Central memory CD4-positive, alpha-beta T cell (primary cell): ENCODE data around the gene SKAP1.

Experiments
- DNase-seq: peaks from one replicate; pipeline ENCODE4 v3.0.0; 2022

The SKAP1 gene

GRCh38 chr17:48162946-48163506 lies 267.0 kb downstream of the SKAP1 start:
- no peak for DNase-seq

- no peak for DNase-seq
These were observed 267.6 kb downstream of the SKAP1 start for GRCh38 chr17:48162306-48162934.

GRCh38 chr17:48161127-48161905 lies 268.7 kb downstream of the SKAP1 start:
- DNase-seq: no peak

- DNase-seq: no peak
These were observed 269.6 kb downstream of the SKAP1 start for GRCh38 chr17:48160177-48161081.

- no peak for DNase-seq
These were observed 270.8 kb downstream of the SKAP1 start for GRCh38 chr17:48159232-48159631.

- no peak for DNase-seq
These were observed 274.0 kb downstream of the SKAP1 start for GRCh38 chr17:48155889-48156611.

- DNase-seq: no peak
These were observed 276.2 kb downstream of the SKAP1 start for GRCh38 chr17:48153691-48154358.

GRCh38 chr17:48152289-48152688 lies 277.7 kb downstream of the SKAP1 start:
- no peak for DNase-seq

GRCh38 chr17:48151220-48151619 lies 278.8 kb downstream of the SKAP1 start:
- DNase-seq: no peak

- no peak for DNase-seq
These were observed 279.4 kb downstream of the SKAP1 start for GRCh38 chr17:48150597-48151001.

- DNase-seq: no peak
These were observed 280.1 kb downstream of the SKAP1 start for GRCh38 chr17:48149787-48150463.

- DNase-seq: no peak
These were observed 280.9 kb downstream of the SKAP1 start for GRCh38 chr17:48148854-48149786.

GRCh38 chr17:48148029-48148770 lies 281.8 kb downstream of the SKAP1 start:
- DNase-seq: no peak

GRCh38 chr17:48144976-48145798 lies 284.8 kb downstream of the SKAP1 start:
- no peak for DNase-seq

- DNase-seq: no peak
These were observed 285.8 kb downstream of the SKAP1 start for GRCh38 chr17:48144231-48144630.

GRCh38 chr17:48143629-48144028 lies 286.4 kb downstream of the SKAP1 start:
- DNase-seq: no peak

GRCh38 chr17:48139944-48140343 lies 290.1 kb downstream of the SKAP1 start:
- no peak for DNase-seq

GRCh38 chr17:48137656-48138055 lies 292.4 kb downstream of the SKAP1 start:
- DNase-seq: no peak
